DMS79 (cell line): ENCODE measurements around the gene PLPPR5.
"Not testable (repeated sequence)": the region's sequence is repeated elsewhere in the genome, so short reads cannot be mapped to it uniquely, and the experiment has no call there.

Source experiments
- DNase-seq: peaks from one replicate; lab custom pipeline; 2025; lab: John Stamatoyannopoulos, UW

Gene PLPPR5

GRCh38 chr1:98919211-98919610 lies 85.5 kb downstream of the PLPPR5 start:
- DNase-seq = no peak

- DNase-seq = no peak
Measured at GRCh38 chr1:98914547-98914946, 90.1 kb downstream of the PLPPR5 start.

- no peak for DNase-seq
Measured at GRCh38 chr1:98910827-98911226, 93.8 kb downstream of the PLPPR5 start.

GRCh38 chr1:98908980-98909379 lies 95.7 kb downstream of the PLPPR5 start:
- DNase-seq = no peak

GRCh38 chr1:98906809-98907208 lies 97.9 kb downstream of the PLPPR5 start:
- DNase-seq = no peak

GRCh38 chr1:98906361-98906760 lies 98.3 kb downstream of the PLPPR5 start:
- no peak for DNase-seq

GRCh38 chr1:98904684-98905083 lies 100.0 kb downstream of the PLPPR5 start:
- no peak for DNase-seq

GRCh38 chr1:98903726-98904125 lies 100.9 kb downstream of the PLPPR5 start:
- no peak for DNase-seq

- DNase-seq = no peak
Measured at GRCh38 chr1:98903261-98903660, 101.4 kb downstream of the PLPPR5 start.

GRCh38 chr1:98898940-98899339 lies 105.7 kb downstream of the PLPPR5 start:
- no peak for DNase-seq

- DNase-seq = no peak
Measured at GRCh38 chr1:98897479-98897878, 107.2 kb downstream of the PLPPR5 start.

GRCh38 chr1:98896711-98897445 lies 107.8 kb downstream of the PLPPR5 start:
- DNase-seq = no peak

- DNase-seq = no peak
Measured at GRCh38 chr1:98893371-98893770, 111.3 kb downstream of the PLPPR5 start.

GRCh38 chr1:98888869-98889268 lies 115.8 kb downstream of the PLPPR5 start:
- no peak for DNase-seq

GRCh38 chr1:98887507-98887906 lies 117.2 kb downstream of the PLPPR5 start:
- DNase-seq = no peak

- DNase-seq = no peak
Measured at GRCh38 chr1:98884864-98885263, 119.8 kb downstream of the PLPPR5 start.

- no peak for DNase-seq
Measured at GRCh38 chr1:98881901-98882300, 122.8 kb downstream of the PLPPR5 start.

- DNase-seq = not testable (repeated sequence)
Measured at GRCh38 chr1:98881234-98881633, 123.4 kb downstream of the PLPPR5 start.

- no peak for DNase-seq
Measured at GRCh38 chr1:98874828-98875227, 129.8 kb downstream of the PLPPR5 start.

GRCh38 chr1:98870959-98871903 lies 133.4 kb downstream of the PLPPR5 start:
- DNase-seq = no peak

- no peak for DNase-seq
Measured at GRCh38 chr1:98865796-98866195, 138.9 kb downstream of the PLPPR5 start.

- no peak for DNase-seq
Measured at GRCh38 chr1:98860329-98860728, 144.3 kb downstream of the PLPPR5 start.

- DNase-seq = no peak
Measured at GRCh38 chr1:98854137-98854536, 150.5 kb downstream of the PLPPR5 start.
